Lower leg skin (tissue), 4 donors: ENCODE results near the gene NDUFAF2. TPM values are rescaled to one million over a fixed set of nuclear protein-coding genes. Genes with fewer than 3 reads are reported as not detected.
"Not testable (repeated sequence)": the region's sequence is repeated elsewhere in the genome, so short reads cannot be mapped to it uniquely, and the experiment has no call there.

Experiments used
- DNase-seq, 2 donors: peaks; one replicate each; pipeline ENCODE4 v3.0.0-alpha.2; 2019; ENCODE audit warnings: low spot score in 2 of 2
- H3K4me3 ChIP-seq: fragments of 200-600 bp; sonication (generic); 2 replicates; pipeline ENCODE4 v1.5.1; 2017; ENCODE audit warnings: mild to moderate bottlenecking, low read depth; ENCODE audit not compliant: poor library complexity, severe bottlenecking
- POLR2A ChIP-seq, 2 donors: fragments of 450-650 bp; IDR thresholded peaks; one replicate each; pipeline ENCODE4 v1.6.1; 2016 to 2017; ENCODE audit warnings: antibody characterized with exemption in 2 of 2, mild to moderate bottlenecking in 1 of 2, moderate library complexity in 1 of 2
- WGBS, 2 donors: methylation state at CpG; one replicate each; pipeline ENCODE4 v1.1.5; 2018; 5-methylcytosine and 5-hydroxymethylcytosine counted together
- intact Hi-C: fragments of 100-400 bp; cut with DNase I; formaldehyde crosslinking; loops from one replicate; pipeline ENCODE4 v1.15.0; 2023; ENCODE audit warnings: low total_unique reads
- total RNA-seq, 4 donors: library from RNA; depleted of rRNA; stranded (reverse); fragments of >200 nt; gene quantifications; one replicate each; pipeline ENCODE4 v1.1.0, GENCODE V29; 2016
- TF ChIP-seq, protein P1 (sequence below), 3 donors: fragments of 450-650 bp; IDR thresholded peaks; one replicate each; pipeline ENCODE4 v1.5.1; 2016; ENCODE audit warnings: antibody characterized with exemption in 3 of 3, mild to moderate bottlenecking in 3 of 3, moderate library complexity in 2 of 3

NDUFAF2 gene
- total RNA-seq, 4 donors from 2014 or later: 13.3 to 22.7 (median 16.0) TPM

DNA sequence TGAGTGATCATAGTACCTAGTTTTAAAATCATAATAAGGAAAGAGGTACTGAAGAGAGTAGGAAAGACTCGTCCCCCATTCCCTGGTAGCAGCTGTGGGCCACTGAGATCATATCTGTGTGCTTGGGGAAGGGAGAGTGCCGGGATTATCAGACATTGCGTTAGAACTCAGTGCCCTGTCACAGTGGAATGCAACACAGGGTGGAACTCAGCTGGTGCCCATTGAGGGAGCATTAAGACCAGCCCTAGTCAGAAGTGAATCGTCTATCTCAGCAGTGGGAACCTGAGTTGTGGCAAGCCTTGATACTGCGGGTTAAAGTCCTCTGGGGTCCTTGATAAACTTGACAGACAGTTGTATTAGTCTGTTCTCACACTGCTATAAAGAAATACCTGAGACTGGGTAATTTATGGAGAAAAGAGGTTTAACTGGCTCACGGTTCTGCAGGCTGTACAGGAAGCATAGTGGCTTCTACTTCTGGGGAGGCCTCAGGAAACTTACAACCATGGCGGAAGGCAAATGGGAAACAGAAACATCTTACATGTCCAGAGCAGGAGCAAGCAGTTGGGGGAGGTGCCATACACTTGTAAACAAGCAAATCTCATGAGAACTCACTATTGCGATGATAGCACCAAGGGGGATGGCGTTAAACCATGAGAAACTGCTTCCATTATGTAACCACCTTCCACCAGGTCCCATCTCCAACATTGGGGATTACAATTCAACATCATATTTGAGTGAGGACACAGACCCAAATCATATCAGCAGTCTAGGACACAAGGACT is 33.1 kb downstream of the NDUFAF2 start:
- TF ChIP-seq, protein P1, sequence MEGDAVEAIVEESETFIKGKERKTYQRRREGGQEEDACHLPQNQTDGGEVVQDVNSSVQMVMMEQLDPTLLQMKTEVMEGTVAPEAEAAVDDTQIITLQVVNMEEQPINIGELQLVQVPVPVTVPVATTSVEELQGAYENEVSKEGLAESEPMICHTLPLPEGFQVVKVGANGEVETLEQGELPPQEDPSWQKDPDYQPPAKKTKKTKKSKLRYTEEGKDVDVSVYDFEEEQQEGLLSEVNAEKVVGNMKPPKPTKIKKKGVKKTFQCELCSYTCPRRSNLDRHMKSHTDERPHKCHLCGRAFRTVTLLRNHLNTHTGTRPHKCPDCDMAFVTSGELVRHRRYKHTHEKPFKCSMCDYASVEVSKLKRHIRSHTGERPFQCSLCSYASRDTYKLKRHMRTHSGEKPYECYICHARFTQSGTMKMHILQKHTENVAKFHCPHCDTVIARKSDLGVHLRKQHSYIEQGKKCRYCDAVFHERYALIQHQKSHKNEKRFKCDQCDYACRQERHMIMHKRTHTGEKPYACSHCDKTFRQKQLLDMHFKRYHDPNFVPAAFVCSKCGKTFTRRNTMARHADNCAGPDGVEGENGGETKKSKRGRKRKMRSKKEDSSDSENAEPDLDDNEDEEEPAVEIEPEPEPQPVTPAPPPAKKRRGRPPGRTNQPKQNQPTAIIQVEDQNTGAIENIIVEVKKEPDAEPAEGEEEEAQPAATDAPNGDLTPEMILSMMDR (IDR thresholded peaks at IDR 0.05): no peak
- TF ChIP-seq POLR2A (IDR thresholded peaks at IDR 0.05): no peak
- WGBS, 2 donors: 87 to 97% methylated on average over 8 to 9 of the region's 9 CpGs
- DNase-seq: no peak
- intact Hi-C loops: no loop called here
- H3K4me3 ChIP-seq: no peak overlapping the region

DNA sequence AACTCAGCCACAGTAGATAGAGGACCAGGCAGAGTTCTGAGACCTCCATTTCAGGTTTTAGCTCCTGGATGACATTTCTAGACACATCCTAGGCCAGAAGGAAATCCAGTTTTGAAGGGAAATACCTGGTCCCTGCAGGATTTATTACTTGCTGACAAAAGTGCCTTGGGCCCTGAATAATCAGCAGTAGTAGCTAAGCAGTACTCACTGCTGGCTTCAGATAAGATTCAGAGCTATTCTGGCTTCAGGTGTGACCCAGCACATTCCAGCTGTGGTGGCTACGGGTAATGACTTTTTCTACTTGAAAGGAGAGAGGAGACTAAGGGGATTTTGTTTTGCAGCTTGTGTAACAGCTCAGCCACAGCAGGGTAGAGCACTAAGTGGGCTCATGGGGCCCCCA is 34.0 kb downstream of the NDUFAF2 start:
- no peak for DNase-seq

DNA sequence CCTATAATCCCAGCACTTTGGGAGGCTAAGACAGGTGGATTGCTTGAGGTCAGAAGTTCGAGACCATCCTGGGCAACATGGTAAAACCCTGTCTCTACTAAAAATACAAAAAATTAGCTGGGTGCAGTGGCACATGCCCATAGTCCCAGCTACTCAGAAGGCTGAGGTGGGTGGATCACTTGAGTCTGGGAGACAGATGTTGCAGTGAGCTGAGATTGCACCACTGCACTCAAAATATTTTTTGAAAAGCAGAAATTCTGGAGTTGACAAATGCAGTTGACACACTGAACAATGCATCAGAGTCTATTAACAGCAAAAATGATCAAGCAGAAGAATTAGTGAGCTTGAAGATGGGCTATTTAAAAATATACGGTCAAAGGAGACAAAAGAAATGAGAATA is 35.5 kb downstream of the NDUFAF2 start:
- intact Hi-C loops: no loop called here
- 97% methylated on average over 2 of the region's 2 CpGs for WGBS, 2 donors
- no peak for DNase-seq

More for the DNA sequence above, 34.0 kb downstream of the NDUFAF2 start:
- 32 to 44% methylated on average over 1 of the region's 1 CpG for WGBS, 2 donors
- H3K4me3 ChIP-seq: no peak overlapping the region
- no peak for TF ChIP-seq POLR2A (IDR thresholded peaks at IDR 0.05)
- TF ChIP-seq, protein P1 (IDR thresholded peaks at IDR 0.05): no peak
- intact Hi-C loops: no loop called here

DNA sequence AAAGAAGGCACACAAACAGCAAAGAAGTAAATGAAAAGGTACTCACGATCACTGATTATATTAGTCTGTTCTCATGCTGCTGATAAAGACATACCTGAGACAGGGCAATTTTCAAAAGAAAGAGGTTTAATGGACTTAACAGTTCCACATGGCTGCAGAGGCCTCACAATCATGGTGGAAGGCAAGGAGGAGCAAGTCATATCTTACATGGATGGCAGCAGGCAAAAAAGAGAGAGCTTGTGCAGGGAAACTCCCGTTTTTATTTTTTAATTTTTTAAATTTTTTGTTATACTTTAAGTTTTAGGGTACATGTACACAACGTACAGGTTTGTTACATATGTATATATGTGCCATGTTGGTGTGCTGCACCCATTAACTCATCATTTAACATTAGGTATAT is 37.1 kb downstream of the NDUFAF2 start:
- intact Hi-C loops, DNase-seq, H3K4me3 ChIP-seq: not testable (repeated sequence)
- WGBS, 2 donors: 95 to 97% methylated on average over 3 of the region's 3 CpGs

More for the DNA sequence above, 35.5 kb downstream of the NDUFAF2 start:
- no peak overlapping the region for H3K4me3 ChIP-seq
- TF ChIP-seq, protein P1 (IDR thresholded peaks at IDR 0.05): no peak
- no peak for TF ChIP-seq POLR2A (IDR thresholded peaks at IDR 0.05)

DNA sequence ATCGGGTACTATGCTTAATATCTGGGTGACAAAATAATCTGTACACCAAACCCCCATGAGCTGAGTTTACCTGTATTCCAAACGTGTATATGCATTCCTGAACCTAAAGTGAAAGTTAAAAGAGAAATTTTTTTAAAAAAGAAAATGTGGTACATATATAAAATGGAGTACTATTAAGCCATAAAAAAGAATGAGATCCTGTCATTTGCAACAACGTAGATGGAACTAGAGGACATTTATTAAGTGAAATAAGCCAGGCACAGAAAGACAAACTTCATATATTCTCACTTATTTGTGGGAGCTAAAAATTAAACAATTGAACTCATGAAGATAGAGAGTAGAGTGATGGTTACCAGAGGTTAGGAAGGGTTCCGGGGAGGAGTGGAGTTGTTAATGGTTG is 44.8 kb downstream of the NDUFAF2 start:
- H3K4me3 ChIP-seq: no peak overlapping the region
- DNase-seq: no peak
- TF ChIP-seq POLR2A (IDR thresholded peaks at IDR 0.05): no peak
- TF ChIP-seq, protein P1 (IDR thresholded peaks at IDR 0.05): no peak
- intact Hi-C loops: no loop called here
- 90 to 96% methylated on average over 4 of the region's 4 CpGs for WGBS, 2 donors

DNA sequence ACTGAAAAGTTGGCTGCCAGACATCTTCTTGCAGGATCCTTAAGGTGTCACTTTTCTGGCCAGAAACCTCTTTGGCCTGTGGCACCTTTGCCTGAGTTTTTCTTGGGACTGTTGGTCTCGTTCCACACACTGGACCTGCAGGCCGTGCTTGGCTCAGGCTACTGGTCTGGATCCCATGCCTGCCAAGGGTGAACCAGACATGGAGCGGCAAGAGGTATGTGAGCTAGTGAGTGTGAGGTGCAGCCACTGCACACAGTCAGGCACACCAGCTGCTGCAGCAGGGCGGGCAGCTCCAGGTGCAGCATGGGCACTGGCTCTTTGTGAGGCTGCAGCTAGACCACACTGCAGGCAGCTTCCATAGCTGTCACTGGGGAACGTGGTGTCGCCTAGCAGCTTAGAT is 47.9 kb downstream of the NDUFAF2 start:
- no peak overlapping the region for H3K4me3 ChIP-seq
- WGBS, 2 donors: 92 to 96% methylated on average over 5 to 6 of the region's 6 CpGs
- intact Hi-C loops: no loop called here
- no peak for DNase-seq
- TF ChIP-seq, protein P1 (IDR thresholded peaks at IDR 0.05): no peak
- no peak for TF ChIP-seq POLR2A (IDR thresholded peaks at IDR 0.05)
